GM18526 (cell line): Measurements from ENCODE around the gene ANXA4.
A peak's percentile ranks its signal among the peaks of the same experiment; 100 is the strongest.

ENCODE experiments used
- POLR2A ChIP-seq: IDR thresholded peaks from 3 replicates; pipeline ENCODE4 v1.6.1; 2011; ENCODE audit not compliant: insufficient read length; ENCODE audit errors: extremely low read depth

Gene ANXA4

DNA sequence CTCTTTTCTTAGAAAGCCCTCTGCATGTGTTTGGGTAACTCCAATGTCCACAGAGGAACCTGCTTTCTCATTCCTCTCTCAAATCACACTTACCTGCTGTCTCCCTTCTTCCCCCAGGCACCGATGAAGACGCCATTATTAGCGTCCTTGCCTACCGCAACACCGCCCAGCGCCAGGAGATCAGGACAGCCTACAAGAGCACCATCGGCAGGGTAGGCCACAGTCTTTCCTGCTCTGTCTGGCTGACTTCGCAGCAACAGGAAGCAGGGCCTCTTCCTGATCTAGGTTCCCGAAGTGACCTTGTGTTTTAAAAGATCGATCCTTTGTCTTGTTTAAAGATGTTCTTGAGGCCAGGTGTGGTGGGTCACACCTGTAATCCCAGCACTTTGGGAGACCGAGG lies 62.5 kb downstream of the ANXA4 start:
- TF ChIP-seq POLR2A = no peak

DNA sequence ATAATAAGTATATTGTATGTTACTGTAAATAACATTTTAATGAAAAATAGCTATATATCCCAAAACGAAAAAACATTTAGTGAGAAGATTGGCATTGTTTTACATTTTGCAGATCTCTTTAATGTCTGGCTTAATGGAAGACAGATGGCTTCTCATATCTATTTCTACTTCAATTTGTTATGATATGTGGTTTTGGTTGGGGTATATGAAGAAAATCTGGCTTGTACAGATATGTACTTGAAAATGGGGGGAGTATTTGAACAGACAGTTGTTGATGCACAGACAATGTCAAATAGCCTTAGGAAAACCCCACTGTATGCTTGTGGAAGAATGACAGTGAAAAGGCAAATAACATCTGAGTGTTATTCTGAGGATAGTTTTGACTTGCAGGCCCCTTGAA lies 64.0 kb downstream of the ANXA4 start:
- no peak for TF ChIP-seq POLR2A

DNA sequence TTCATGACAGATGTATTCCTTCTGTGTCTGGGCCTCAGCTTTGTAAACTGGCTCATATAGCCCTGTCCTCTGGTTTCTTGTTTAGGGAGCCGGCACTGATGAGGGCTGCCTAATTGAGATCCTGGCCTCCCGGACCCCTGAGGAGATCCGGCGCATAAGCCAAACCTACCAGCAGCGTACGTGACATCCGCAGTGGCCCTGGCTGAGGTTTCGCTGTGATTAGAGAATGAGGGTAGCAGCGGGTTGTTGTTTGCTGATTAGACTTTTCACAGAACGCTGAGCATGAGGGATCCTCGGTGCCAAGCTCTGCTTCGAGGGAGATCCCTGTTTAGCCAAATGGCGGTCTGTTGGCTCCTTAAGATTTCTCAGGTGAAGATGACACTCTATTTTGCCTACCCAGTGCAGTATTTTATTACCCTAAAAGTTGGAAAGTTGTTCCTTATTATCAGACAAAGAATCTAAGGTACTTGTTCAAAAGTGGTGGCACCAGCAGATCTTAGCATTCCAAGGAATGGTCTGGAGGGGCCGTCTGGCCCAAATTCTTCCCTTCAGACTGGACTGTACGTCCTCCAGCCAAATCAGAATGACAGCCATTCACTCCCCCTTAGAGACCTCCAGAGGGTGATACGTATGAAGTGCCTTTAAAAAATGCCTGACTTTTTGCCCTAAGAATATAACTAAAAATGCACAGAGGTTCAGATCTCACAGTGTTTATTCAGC lies 66.0 kb downstream of the ANXA4 start:
- no peak for TF ChIP-seq POLR2A

DNA sequence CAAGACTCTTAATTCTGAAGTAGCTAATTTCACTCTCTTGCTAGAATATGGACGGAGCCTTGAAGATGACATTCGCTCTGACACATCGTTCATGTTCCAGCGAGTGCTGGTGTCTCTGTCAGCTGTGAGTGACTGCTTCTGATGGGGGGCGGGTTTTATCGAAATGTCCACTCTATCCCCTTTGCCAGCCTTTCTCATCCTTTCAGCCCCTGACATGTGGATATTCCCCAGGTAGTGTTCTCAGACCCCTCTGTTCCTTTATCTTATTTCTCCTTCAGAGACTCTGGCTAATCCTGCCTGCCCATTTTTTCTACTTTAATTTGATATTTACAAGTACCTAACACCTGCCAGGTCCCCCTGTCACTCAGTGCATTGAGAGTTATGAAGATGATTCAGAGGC lies 68.6 kb downstream of the ANXA4 start:
- TF ChIP-seq POLR2A = no peak

DNA sequence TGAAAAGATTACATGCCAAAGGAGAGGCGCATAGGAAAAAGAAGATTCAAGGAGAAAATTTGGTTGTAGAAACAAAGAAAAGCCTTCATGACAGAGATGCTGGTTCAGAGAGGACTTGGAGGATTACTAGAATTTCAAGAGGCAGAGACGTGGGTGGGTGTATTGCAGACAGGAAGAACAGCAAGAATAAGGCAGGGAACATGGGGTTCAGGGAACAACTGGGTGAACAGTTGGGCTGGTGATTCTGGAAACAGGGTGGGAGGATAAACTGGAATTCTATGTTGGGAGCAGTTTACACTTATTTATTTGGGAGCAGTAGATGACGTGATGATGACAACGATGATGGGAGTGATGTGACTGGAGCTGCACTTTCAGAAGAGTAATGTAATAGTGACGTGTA lies 69.1 kb downstream of the ANXA4 start:
- no peak for TF ChIP-seq POLR2A

DNA sequence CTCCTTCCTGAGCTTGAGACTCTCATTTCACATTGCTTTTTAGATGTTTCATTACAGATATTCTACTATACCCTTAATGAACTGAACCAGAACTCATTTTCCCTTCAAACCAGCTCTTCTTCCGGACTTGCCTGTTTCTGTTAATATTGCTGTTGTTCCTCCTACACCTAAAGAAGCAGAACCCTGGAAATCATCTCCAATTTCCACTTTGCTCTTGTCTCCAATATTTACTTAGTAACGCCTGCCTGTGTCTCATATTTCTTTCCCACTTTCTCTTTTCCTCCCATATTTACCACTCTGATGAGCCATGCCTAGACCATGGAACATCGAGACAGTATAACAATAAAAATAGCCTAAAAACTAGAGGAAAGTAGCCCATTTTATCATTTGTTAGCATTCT lies 69.7 kb downstream of the ANXA4 start:
- TF ChIP-seq POLR2A = no peak

GRCh38 chr2:69815717-69816116 lies 73.8 kb downstream of the ANXA4 start:
- no peak for TF ChIP-seq POLR2A

DNA sequence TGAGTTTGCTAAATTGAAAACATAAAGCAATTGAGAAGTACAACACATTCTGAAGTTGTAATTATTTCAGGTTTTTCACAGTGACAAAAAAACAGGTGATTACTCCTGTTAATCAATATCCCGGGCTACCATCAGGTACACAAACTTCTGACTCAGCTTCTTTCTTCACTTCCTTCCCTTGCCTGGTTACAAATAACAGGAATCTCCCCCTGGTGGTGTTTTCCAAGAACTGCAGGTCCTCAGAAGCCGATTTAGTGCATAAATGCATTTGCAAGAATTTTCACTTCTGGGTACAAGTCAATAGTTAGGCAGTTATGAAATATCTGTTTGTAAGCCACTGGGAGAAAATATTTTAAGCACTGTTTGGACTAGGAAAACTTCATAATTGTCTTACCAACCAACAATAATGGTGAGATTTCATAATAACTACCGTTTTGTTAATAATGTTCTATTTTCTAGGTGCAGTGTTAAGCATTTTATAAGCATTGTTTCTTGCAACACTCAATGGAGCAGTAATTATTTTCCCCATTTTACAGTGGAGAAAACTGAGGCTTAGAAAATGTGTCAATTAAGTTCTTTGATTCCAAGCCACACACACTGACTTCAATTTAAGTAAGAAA lies 75.1 kb downstream of the ANXA4 start:
- no peak for TF ChIP-seq POLR2A

DNA sequence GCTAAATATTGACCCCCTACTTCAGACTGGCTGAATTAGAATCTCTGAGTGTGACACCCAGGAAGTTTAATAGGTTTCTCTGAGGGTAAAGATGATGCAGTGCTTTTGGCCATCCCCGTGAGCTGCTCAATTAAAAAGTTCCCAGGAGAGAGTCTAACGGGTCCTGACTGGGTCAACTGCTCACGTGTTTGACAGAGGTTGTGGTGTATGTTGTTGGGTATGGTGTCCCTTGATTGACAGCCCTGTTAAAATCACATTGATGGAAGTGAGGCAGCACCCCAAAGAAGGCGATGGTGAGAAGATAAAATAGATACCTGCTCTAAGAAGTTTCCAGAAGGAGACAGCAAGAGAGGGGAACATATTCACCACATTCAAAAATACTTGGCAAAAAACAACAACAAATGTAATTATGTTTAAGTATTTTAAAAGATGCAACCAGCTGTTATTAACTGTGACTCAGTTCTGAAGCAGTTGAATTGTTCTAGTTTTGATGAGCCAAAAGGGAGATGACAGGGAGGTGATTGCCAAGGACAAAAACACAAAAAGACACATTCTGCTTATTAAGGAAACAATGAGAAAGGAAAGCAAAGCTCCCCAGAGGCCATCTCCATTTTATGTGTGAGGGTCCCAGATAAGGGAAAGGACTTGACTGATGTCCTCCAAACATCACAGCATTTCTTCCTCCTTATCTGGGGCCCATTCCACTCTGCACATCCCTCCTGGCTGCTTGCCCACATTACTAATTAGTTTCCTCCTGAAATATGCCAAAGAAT lies 76.0 kb downstream of the ANXA4 start:
- no peak for TF ChIP-seq POLR2A

- TF ChIP-seq POLR2A = no peak
Observed at GRCh38 chr2:69827796-69828540, 86.0 kb downstream of the ANXA4 start.

GRCh38 chr2:69828938-69829255 lies 87.0 kb downstream of the ANXA4 start:
- TF ChIP-seq POLR2A = no peak

- peak; percentile 82 for TF ChIP-seq POLR2A
Observed at GRCh38 chr2:69829256-69830044, 87.5 kb downstream of the ANXA4 start, which contains the start of gene GMCL1. TSS of gene GMCL1 (plus strand) at chr2:69829660. CDS start at chr2:69829893, 233 bp downstream.

- TF ChIP-seq POLR2A = no peak
Observed at GRCh38 chr2:69830045-69830905, 88.3 kb downstream of the ANXA4 start.
